Right hindlimb (tissue), 1 donor: Measurements from ENCODE around the gene EED.
"Not testable (repeated sequence)": the region's sequence is repeated elsewhere in the genome, so short reads cannot be mapped to it uniquely, and the experiment has no call there.

Experiments used
- DNase-seq: peaks from one replicate; pipeline ENCODE4 v3.0.0-alpha.2; 2018

EED gene

GRCh38 chr11:86249307-86250098, 5.0 kb downstream of the EED start:
- DNase-seq = no peak

GRCh38 chr11:86251345-86251744, 6.8 kb downstream of the EED start:
- DNase-seq = no peak

- DNase-seq = no peak
These were observed 11.3 kb downstream of the EED start for GRCh38 chr11:86255896-86256295.

- no peak for DNase-seq
These were observed 12.1 kb downstream of the EED start for GRCh38 chr11:86256608-86257007.

GRCh38 chr11:86257446-86257845, 12.9 kb downstream of the EED start:
- DNase-seq = no peak

- DNase-seq = no peak
These were observed 15.2 kb downstream of the EED start for GRCh38 chr11:86259730-86260129.

- DNase-seq = no peak
These were observed 16.8 kb downstream of the EED start for GRCh38 chr11:86261328-86261727.

- DNase-seq = no peak
These were observed 17.8 kb downstream of the EED start for GRCh38 chr11:86262387-86262786.

- DNase-seq = no peak
These were observed 20.1 kb downstream of the EED start for GRCh38 chr11:86264649-86265048.

GRCh38 chr11:86265194-86265593, 20.6 kb downstream of the EED start:
- DNase-seq = no peak

- DNase-seq = no peak
These were observed 25.1 kb downstream of the EED start for GRCh38 chr11:86269645-86270044.

- DNase-seq = no peak
These were observed 29.9 kb downstream of the EED start for GRCh38 chr11:86274503-86274902.

GRCh38 chr11:86274999-86275398, 30.4 kb downstream of the EED start:
- DNase-seq = no peak

GRCh38 chr11:86275493-86276370, 31.2 kb downstream of the EED start:
- DNase-seq = no peak

GRCh38 chr11:86277741-86278140, 33.2 kb downstream of the EED start:
- DNase-seq = no peak

GRCh38 chr11:86278226-86278625, 33.7 kb downstream of the EED start:
- DNase-seq = no peak

GRCh38 chr11:86279747-86280146, 35.2 kb downstream of the EED start:
- DNase-seq = no peak

GRCh38 chr11:86287468-86287796, 42.9 kb downstream of the EED start:
- DNase-seq = no peak

- DNase-seq = no peak
These were observed 44.4 kb downstream of the EED start for GRCh38 chr11:86288776-86289507.

GRCh38 chr11:86289508-86290280, 45.1 kb downstream of the EED start:
- DNase-seq = not testable (repeated sequence)

- DNase-seq = peak; percentile 52
These were observed 47.1 kb downstream of the EED start for GRCh38 chr11:86291466-86292262.
